HG02981 (cell line): ENCODE data around the gene CCNI2.
"Not testable (repeated sequence)": the region's sequence is repeated elsewhere in the genome, so short reads cannot be mapped to it uniquely, and the experiment has no call there.

Source experiments
- ATAC-seq: cut with Tn5 transposase; IDR thresholded peaks from one replicate; pipeline ENCODE4 v1.9.1; 2021; ENCODE audit warnings: mild to moderate bottlenecking, moderate library complexity; ENCODE audit not compliant: unreplicated experiment

CCNI2 gene

DNA sequence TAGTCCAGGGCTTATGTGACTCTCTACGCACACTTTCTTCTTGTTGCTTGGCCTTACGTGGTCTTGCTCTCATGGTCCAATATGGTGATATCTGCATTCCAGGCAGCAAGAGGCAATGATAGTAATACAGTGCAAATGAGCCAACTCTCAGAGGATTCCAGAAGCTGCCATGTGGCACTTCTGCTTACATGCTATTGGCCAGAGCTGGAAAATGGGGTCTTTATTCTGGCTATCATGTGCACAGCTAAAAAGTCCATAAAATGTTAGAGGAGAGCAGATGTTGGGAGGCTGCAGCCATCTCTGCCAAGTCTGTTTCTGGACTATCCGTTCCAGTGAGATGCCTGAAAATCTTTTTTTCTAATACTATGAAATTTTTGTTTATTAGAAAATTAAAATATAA lies 32.7 kb downstream of the CCNI2 start:
- no peak for ATAC-seq

DNA sequence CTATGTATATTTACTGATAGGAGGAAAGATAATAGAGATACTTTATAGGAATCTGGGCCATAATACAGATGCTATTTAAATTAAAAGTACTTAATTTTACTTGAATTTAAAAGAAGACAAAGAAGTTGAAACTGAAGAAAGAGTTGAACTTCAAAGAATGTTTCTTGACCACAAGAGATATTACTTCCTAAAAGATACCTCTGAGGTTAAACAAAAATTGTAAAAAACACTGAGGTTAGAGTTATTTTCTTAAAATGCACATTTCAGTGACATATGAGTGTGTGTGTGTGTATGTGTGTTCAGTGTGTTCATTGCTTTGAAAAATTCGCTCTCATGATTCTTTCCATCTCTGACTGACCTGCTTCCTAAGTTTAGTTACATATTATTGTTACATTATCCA lies 33.4 kb downstream of the CCNI2 start:
- no peak for ATAC-seq

GRCh38 chr5:132781029-132781428 lies 33.8 kb downstream of the CCNI2 start:
- ATAC-seq: no peak

GRCh38 chr5:132782101-132782500 lies 34.9 kb downstream of the CCNI2 start:
- no peak for ATAC-seq

DNA sequence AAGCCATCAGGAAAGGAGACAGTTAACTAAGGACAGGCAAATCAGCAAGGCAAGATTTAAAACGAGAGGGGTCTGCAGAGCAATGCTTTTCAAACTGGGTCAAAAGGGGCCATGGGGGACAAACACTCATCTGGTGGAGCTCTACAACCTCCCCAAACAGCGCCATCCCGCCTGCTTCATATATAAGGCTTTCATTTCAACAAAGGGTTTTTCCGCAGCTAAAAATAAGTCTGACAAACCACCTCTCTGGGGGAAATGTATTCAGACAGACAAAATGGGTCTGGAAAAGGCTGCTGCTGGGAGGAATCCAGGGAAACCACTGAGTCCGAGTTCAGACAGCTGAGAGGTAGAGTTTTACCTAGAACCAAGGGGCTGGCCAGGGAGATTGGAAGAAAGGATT lies 38.1 kb downstream of the CCNI2 start:
- no peak for ATAC-seq

DNA sequence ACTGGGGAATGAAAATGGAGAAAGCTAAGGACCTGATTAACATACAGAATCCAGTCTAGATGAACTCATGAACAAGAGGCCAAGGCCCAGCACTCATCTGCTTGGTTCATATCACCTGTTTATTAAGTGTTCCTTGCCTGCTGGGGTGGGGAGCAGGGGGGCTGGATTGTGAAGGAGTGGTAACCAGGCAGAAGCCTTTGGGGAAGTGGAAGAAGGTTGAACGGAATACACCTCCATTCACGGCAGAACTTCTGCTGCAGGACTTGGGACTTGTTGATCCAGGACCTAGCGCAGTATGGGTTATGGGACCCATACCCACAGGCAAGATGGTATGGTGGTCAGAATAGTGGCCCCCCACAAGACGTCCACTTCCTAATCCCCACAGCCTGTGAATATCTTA lies 38.6 kb downstream of the CCNI2 start:
- ATAC-seq: no peak

GRCh38 chr5:132787076-132787475 lies 39.9 kb downstream of the CCNI2 start:
- no peak for ATAC-seq

DNA sequence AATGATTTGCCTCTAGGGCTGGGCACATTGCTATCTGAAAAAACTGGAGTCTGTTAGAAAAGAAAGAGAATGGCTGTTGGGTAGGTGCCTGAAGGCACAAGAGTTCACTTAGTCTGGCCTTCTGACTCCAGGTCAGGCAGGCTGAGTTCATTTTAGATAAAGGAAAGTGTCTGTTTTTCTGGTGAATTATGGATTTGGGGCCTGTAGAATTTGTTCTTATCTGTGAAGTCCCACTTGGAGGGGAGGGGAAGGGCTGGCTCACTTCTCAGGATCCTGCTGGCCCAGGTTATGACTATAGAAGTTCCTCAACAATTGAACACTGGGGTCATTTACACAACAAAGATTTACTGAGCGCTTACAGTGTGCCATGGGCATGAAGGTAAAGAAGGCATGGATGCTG lies 41.3 kb downstream of the CCNI2 start:
- no peak for ATAC-seq

DNA sequence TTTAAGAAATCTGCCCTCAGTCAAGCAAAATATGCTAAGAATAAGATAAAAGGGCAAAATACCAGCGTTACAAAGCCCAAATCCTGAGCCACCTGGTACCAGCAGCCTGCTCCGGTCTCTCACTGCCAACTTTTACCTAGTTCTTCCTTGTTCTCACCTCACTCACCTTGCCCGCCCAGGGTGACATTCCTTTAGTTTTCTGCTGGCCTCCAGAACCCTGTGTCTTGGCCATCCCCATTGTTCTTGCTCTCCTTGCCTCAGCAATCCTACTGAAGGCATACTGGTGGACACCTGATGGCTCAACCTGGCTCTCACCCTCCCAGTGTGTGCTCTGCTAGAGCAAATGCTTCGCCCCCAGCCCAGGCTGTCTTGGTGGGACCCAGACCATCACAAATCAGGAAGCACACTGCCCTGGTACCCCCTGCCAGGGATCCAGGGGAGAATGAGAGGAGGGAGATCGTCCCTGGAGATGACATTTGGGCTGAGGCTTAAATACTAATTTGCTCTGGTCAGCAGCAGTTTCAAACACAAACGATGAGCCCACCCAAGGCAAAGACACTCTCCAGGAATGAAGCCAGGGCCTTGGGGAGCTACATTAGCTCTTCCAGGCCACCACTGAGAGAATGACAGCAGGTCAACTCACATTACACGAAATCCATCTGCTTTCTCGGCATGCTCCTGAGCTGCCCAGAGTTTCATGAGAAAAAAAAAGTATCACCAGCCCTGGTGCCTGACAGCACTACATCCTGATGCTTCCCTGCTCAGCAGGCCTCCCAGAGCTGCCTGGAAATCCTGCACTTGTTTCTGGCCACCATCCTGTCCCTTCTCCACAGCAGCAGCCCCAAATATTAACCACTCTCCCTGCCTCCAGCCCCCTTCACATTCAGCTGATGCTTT lies 42.0 kb downstream of the CCNI2 start:
- no peak for ATAC-seq

DNA sequence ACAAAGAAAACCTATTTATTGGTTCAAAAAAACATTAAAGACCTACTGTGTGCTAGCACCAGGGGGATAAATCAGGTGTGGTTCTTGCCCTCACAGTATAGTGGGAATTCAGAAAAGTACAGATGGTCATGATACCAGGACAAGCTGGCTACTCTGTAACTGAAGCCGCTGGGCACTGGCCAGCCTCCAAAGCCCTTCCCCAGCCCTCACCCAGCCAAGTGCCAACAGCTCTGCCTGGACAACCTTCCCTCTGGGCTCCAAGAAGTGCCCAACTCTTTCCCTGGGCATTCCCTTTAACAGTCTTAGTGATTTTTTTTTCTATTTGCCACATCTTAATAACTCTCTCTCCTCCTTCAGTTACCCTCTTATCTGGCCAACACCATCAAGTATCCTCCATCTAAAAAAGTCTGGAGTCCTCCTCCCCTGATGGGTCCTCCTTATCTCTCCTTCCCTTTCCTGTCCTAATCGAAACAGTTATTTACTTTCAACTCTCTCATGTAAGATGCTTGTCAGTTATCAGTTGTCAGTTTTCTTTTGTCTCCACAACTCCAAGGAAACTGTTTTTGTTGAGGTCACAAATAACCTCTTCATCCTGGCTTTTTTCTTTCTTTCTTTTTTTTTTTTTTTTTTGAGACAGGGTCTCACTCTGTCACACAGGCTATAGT lies 43.1 kb downstream of the CCNI2 start:
- ATAC-seq: no peak

- no peak for ATAC-seq
Measured at GRCh38 chr5:132791026-132791425, 43.8 kb downstream of the CCNI2 start.

- no peak for ATAC-seq
Measured at GRCh38 chr5:132797651-132798050, 50.4 kb downstream of the CCNI2 start.

GRCh38 chr5:132799392-132799791 lies 52.2 kb downstream of the CCNI2 start:
- no peak for ATAC-seq

- ATAC-seq: no peak
Measured at GRCh38 chr5:132800545-132800944, 53.3 kb downstream of the CCNI2 start.

GRCh38 chr5:132802044-132802684 lies 54.9 kb downstream of the CCNI2 start:
- ATAC-seq: no peak

DNA sequence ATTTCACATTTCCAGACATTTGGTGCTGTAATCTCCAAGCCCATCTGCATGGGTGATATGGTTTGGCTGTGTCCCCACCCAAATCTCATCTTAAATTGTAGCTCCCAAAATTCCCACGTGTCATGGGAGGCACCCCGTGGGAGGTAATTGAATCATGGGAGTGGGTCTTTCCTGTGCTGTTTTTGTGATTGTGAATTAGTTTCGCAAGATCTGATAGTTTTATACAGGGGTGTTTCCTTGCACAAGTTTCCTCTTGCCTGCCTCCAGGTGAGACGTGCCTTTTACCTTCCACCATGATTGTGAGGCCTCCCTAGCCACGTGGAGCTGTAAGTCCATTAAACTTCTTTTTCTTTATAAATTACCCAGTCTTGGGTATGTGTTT lies 55.5 kb downstream of the CCNI2 start:
- ATAC-seq: not testable (repeated sequence)
